ENCODE results near the gene CFAP43. TPM values are rescaled to one million over a fixed set of nuclear protein-coding genes. Genes with fewer than 3 reads are reported as not detected.

CFAP43 gene
- total and polyA plus RNA-seq, 10 of the 15 experiments (the other 5 are each of a cell fraction or from before 2014, with no cell fraction given) = 0.06 to 0.14 (median 0.10) TPM; not detected in 5

GRCh38 chr10:104268713-104269645 is 36.8 kb upstream of the CFAP43 start, which contains the start of gene GSTO2 (continued):
- no peak for TF ChIP-seq SUPT20H (IDR thresholded peaks at IDR 0.05; ENCODE audit: borderline replicate concordance, control insufficient read depth, low read depth, low read length)
- TF ChIP-seq NFYB (IDR thresholded peaks at IDR 0.05; ENCODE audit: insufficient read depth, low read depth, low read length) = peak; percentile 94
- peak; percentile 90 for TF ChIP-seq ZBTB40 (IDR thresholded peaks at IDR 0.05; ENCODE audit: borderline replicate concordance)
- no peak for TF ChIP-seq TBL1XR1 (IDR thresholded peaks at IDR 0.05; ENCODE audit: low read depth, low read length)
- peak; percentile 62 for TF ChIP-seq MEF2B (IDR thresholded peaks at IDR 0.05; ENCODE audit: partially characterized antibody, poor library complexity, severe bottlenecking)
- TF ChIP-seq ASH2L (IDR thresholded peaks at IDR 0.05; ENCODE audit: borderline replicate concordance, low read depth) = no peak
- peak; percentile 72 for TF ChIP-seq IKZF1 (conservative IDR thresholded peaks at IDR 0.05)
- no peak; the same call in 1 of the 2 replicates for TF ChIP-seq E2F4 (IDR thresholded peaks at IDR 0.05; ENCODE audit: low read depth, low read length)
- peak; percentile 95 for TF ChIP-seq SP1 (IDR thresholded peaks at IDR 0.05; ENCODE audit: low read depth, low read length)
- no peak for TF ChIP-seq CHD4 (IDR thresholded peaks at IDR 0.05)
- TF ChIP-seq EP300 (IDR thresholded peaks at IDR 0.05; ENCODE audit: borderline replicate concordance in 1 of 2, control insufficient read depth in 1 of 2, low read depth in 2 of 2, low read length in 2 of 2) = no peak
- TF ChIP-seq ZSCAN29 (IDR thresholded peaks at IDR 0.05) = no peak
- TF ChIP-seq NFXL1 (IDR thresholded peaks at IDR 0.05; ENCODE audit: borderline replicate concordance) = no peak
- TF ChIP-seq SRF (IDR thresholded peaks at IDR 0.05; ENCODE audit: low read depth in 2 of 2, low read length in 2 of 2) = peak in 1 of 2 experiments; percentile 46; a peak in 1 of 4 replicates
- TF ChIP-seq TARDBP (IDR thresholded peaks at IDR 0.05; ENCODE audit: borderline replicate concordance) = 0 out of 2 replicates have a peak, but pooled peaks have one; percentile 24
- TF ChIP-seq TCF12 (IDR thresholded peaks at IDR 0.05; ENCODE audit: low read depth, low read length) = 0 out of 2 replicates have a peak, but pooled peaks have one; percentile 18
- no peak for TF ChIP-seq RBBP5 (conservative IDR thresholded peaks at IDR 0.05)
- TF ChIP-seq EED (IDR thresholded peaks at IDR 0.05; ENCODE audit: low read depth) = peak; percentile 20; the same call in 1 of the 2 replicates
- no peak for TF ChIP-seq YBX1 (IDR thresholded peaks at IDR 0.05)
- peak; percentile 85 for TF ChIP-seq RUNX3 (IDR thresholded peaks at IDR 0.05; ENCODE audit: low read length)
- TF ChIP-seq FOS (IDR thresholded peaks at IDR 0.05; ENCODE audit: borderline replicate concordance, extremely low read depth, insufficient read length) = peak; percentile 61
- TF ChIP-seq USF1 (IDR thresholded peaks at IDR 0.05; ENCODE audit: borderline replicate concordance, extremely low read length, insufficient read depth, low read depth, low read length) = peak; percentile 89
- 0 out of 2 replicates have a peak, but pooled peaks have one; percentile 20 for TF ChIP-seq CBX5 (IDR thresholded peaks at IDR 0.05; ENCODE audit: low read depth)
- TF ChIP-seq ETV6 (conservative IDR thresholded peaks at IDR 0.05 in 1 of 2, IDR thresholded peaks at IDR 0.05 in 1 of 2; ENCODE audit: borderline replicate concordance in 1 of 2, low read depth in 1 of 2) = no peak

All from GM12878 (cell line).